Measurements from ENCODE around the gene PCLO. TPM values are rescaled to one million over a fixed set of nuclear protein-coding genes. Genes with fewer than 3 reads are reported as not detected.

Gene PCLO
- total RNA-seq, 1 experiment from 2014 or later: 3.1 TPM

DNA sequence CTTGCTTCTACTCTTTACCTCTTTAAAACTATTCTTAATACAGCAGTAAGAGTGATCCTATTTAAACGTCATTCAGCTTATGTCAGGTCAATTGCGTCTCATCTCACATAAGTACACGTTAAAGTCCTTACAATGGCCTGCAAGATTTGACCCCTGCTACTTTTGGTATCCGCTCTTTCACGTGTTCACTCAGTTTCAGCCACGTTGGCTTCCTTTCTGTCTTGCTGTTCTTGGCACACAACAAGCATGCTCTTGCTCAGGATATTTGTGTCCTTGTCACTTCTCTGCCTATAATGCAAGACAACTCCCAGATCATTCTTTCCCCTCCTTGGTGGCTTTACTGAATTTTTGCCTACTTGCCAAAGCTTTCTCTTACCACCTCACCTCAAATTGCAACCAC, 296.8 kb downstream of the PCLO start:
- Histone ChIP-seq H4K8ac (replicated peaks; ENCODE audit: insufficient read length, low read depth, low read length) (no peak overlapping the region), H3K27ac (ENCODE audit: insufficient read length, low read depth, low read length) (peak overlapping the region; percentile 52), H3K9me3 (ENCODE audit: control insufficient read depth, low read depth, low read length) (no peaks in the 10 kb centered on the region), H2AFZ (ENCODE audit: low read length) (no peak overlapping the region), H4K5ac (ENCODE audit: insufficient read length, low read depth, low read length) (no peak overlapping the region), H3K79me1 (ENCODE audit: insufficient read depth, low read depth, low read length, poor library complexity, severe bottlenecking) (no peaks in the 10 kb centered on the region), H2BK12ac (ENCODE audit: insufficient read length, low read depth, low read length) (no peak overlapping the region), H3K56ac (ENCODE audit: insufficient read length, low read depth, low read length) (no peak overlapping the region), H3K4me1 (ENCODE audit: insufficient read depth, low read length) (no peaks in the 10 kb centered on the region), H3K4ac (ENCODE audit: low read depth, low read length) (no peak overlapping the region), H2AK5ac (ENCODE audit: insufficient read length, low read length) (no peak overlapping the region), H2BK15ac (ENCODE audit: low read depth, low read length) (no peak overlapping the region), H3T11ph (ENCODE audit: low read length) (no peak overlapping the region), H3K9ac (ENCODE audit: extremely low read depth, insufficient read length, low read length) (no peak overlapping the region), H3K23me2 (ENCODE audit: insufficient read length, low read depth, low read length, poor library complexity, severe bottlenecking) (no peaks in the 10 kb centered on the region), H3K79me2 (ENCODE audit: insufficient read depth, low read length) (no peaks in the 10 kb centered on the region), H4K20me1 (ENCODE audit: control insufficient read depth, insufficient read depth, insufficient read length) (no peaks in the 10 kb centered on the region), H3K27me3 (ENCODE audit: insufficient read depth, low read length) (no peaks in the 10 kb centered on the region), H3K4me2 (ENCODE audit: insufficient read depth, insufficient read length, low read length) (no peak overlapping the region), H4K91ac (ENCODE audit: insufficient read length, low read depth, low read length) (no peak overlapping the region), H3K18ac (ENCODE audit: insufficient read length, low read depth, low read length) (no peak overlapping the region), H3K23ac (ENCODE audit: insufficient read length, low read depth, low read length) (no peak overlapping the region), H2BK120ac (ENCODE audit: low read depth, low read length, poor library complexity, severe bottlenecking) (no peak overlapping the region), H2BK5ac (ENCODE audit: insufficient read length, low read length) (no peak overlapping the region), H2BK20ac (ENCODE audit: low read depth, low read length, poor library complexity, severe bottlenecking) (no peak overlapping the region), H3K14ac (ENCODE audit: insufficient read depth, low read length) (no peak overlapping the region)
- TF ChIP-seq, protein P1, sequence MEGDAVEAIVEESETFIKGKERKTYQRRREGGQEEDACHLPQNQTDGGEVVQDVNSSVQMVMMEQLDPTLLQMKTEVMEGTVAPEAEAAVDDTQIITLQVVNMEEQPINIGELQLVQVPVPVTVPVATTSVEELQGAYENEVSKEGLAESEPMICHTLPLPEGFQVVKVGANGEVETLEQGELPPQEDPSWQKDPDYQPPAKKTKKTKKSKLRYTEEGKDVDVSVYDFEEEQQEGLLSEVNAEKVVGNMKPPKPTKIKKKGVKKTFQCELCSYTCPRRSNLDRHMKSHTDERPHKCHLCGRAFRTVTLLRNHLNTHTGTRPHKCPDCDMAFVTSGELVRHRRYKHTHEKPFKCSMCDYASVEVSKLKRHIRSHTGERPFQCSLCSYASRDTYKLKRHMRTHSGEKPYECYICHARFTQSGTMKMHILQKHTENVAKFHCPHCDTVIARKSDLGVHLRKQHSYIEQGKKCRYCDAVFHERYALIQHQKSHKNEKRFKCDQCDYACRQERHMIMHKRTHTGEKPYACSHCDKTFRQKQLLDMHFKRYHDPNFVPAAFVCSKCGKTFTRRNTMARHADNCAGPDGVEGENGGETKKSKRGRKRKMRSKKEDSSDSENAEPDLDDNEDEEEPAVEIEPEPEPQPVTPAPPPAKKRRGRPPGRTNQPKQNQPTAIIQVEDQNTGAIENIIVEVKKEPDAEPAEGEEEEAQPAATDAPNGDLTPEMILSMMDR (conservative IDR thresholded peaks at IDR 0.05): no peak
- Mint-ChIP-seq H3K4me1 (no peaks in the 10 kb centered on the region), H3K27ac (peak overlapping the region in 1 of 3 experiments; percentile 9; a peak in 2 of 7 replicates), H3K4me3 (no peak overlapping the region), H3K9me3 (no peaks in the 10 kb centered on the region), H3K36me3 (ENCODE audit: insufficient read depth in 1 of 3, low read depth in 3 of 3) (no peaks in the 10 kb centered on the region), H3K27me3 (ENCODE audit: low read depth) (no peaks in the 10 kb centered on the region)
- DNase-seq: no peak
- WGBS (ENCODE audit: extremely low coverage, insufficient read length, low lambda C conversion rate): no CpG with 5 or more reads among the region's 6 CpGs
